ENCODE data around the gene IRAK1. TPM values are rescaled to one million over a fixed set of nuclear protein-coding genes. Genes with fewer than 3 reads are reported as not detected.
A peak's percentile ranks its signal among the peaks of the same experiment; 100 is the strongest.

Gene IRAK1
- total RNA-seq, 1 donor from 2014 or later: 108 TPM

- peak; percentile 92 for DNase-seq (ENCODE audit: low spot score)
Observed at GRCh38 chrX:153971124-153971449, 48.6 kb downstream of the IRAK1 start.

- DNase-seq (ENCODE audit: low spot score): no peak
Observed at GRCh38 chrX:153970357-153971123, 49.2 kb downstream of the IRAK1 start.

GRCh38 chrX:153969904-153970356 is 49.8 kb downstream of the IRAK1 start:
- no peak for DNase-seq (ENCODE audit: low spot score)

- no peak for DNase-seq (ENCODE audit: low spot score)
Observed at GRCh38 chrX:153969125-153969903, 50.4 kb downstream of the IRAK1 start.

- DNase-seq (ENCODE audit: low spot score): no peak
Observed at GRCh38 chrX:153968754-153969124, 51.0 kb downstream of the IRAK1 start.

- no peak for DNase-seq (ENCODE audit: low spot score)
Observed at GRCh38 chrX:153968255-153968654, 51.4 kb downstream of the IRAK1 start.

- no peak for DNase-seq (ENCODE audit: low spot score)
Observed at GRCh38 chrX:153967536-153968224, 52.0 kb downstream of the IRAK1 start.

GRCh38 chrX:153966841-153967535 is 52.7 kb downstream of the IRAK1 start:
- no peak for DNase-seq (ENCODE audit: low spot score)

- DNase-seq (ENCODE audit: low spot score): no peak
Observed at GRCh38 chrX:153966283-153966688, 53.4 kb downstream of the IRAK1 start.

GRCh38 chrX:153965406-153965805 is 54.3 kb downstream of the IRAK1 start:
- DNase-seq (ENCODE audit: low spot score): no peak

- no peak for DNase-seq (ENCODE audit: low spot score)
Observed at GRCh38 chrX:153964105-153964504, 55.6 kb downstream of the IRAK1 start.

- DNase-seq (ENCODE audit: low spot score): no peak
Observed at GRCh38 chrX:153963546-153963945, 56.2 kb downstream of the IRAK1 start.

- DNase-seq (ENCODE audit: low spot score): no peak
Observed at GRCh38 chrX:153961292-153961691, 58.4 kb downstream of the IRAK1 start.

GRCh38 chrX:153960786-153961185 is 58.9 kb downstream of the IRAK1 start:
- DNase-seq (ENCODE audit: low spot score): no peak

Other genes starting within 250 kb of the IRAK1 start
- 5.8 TPM for gene SRPK3, start 238.9 kb downstream of the IRAK1 start, total RNA-seq
- 51.5 TPM for gene IDH3G, start 225.5 kb downstream of the IRAK1 start, total RNA-seq
- gene SSR4, start 225.2 kb downstream of the IRAK1 start, total RNA-seq: 401 TPM
- 15.1 TPM for gene PDZD4, start 189.4 kb downstream of the IRAK1 start, total RNA-seq
- 10.0 TPM for gene L1CAM, start 133.7 kb downstream of the IRAK1 start, total RNA-seq
- gene AVPR2, start 115.2 kb downstream of the IRAK1 start, total RNA-seq: 1.1 TPM
- gene ARHGAP4, start 93.6 kb downstream of the IRAK1 start, total RNA-seq: 53.8 TPM
- gene NAA10, start 84.9 kb downstream of the IRAK1 start, total RNA-seq: 81.6 TPM
- gene RENBP, start 75.3 kb downstream of the IRAK1 start, total RNA-seq: 19.5 TPM
- gene HCFC1, start 48.1 kb downstream of the IRAK1 start, total RNA-seq: 69.5 TPM
- gene TMEM187, start 47.1 kb downstream of the IRAK1 start, total RNA-seq: 14.4 TPM
- gene MECP2, start 77.8 kb upstream of the IRAK1 start, total RNA-seq: 64.9 TPM
- not detected for gene OPN1LW, start 124.3 kb upstream of the IRAK1 start, total RNA-seq
- not detected for gene OPN1MW, start 162.7 kb upstream of the IRAK1 start, total RNA-seq
- gene OPN1MW2, start 199.9 kb upstream of the IRAK1 start, total RNA-seq: not detected
- not detected for gene OPN1MW3, start 237.7 kb upstream of the IRAK1 start, total RNA-seq